Measurements from ENCODE around the gene CDK5RAP3. TPM values are rescaled to one million over a fixed set of nuclear protein-coding genes. Genes with fewer than 3 reads are reported as not detected.
A peak's percentile ranks its signal among the peaks of the same experiment; 100 is the strongest.

The CDK5RAP3 gene
- total and polyA plus RNA-seq, 2 of the 13 experiments (the other 11 are each of a cell fraction or from before 2014, with no cell fraction given) = 128 to 154 TPM

GRCh38 chr17:47952171-47953021 lies 18.5 kb upstream of the CDK5RAP3 start (continued):
- TF ChIP-seq JUN (CRISPR knock-in tag; IDR thresholded peaks at IDR 0.05) = no peak; the same call in 1 of the 2 replicates
- TF ChIP-seq NFYB (CRISPR knock-in tag; IDR thresholded peaks at IDR 0.05) = no peak
- TF ChIP-seq AFF4 (CRISPR knock-in tag; IDR thresholded peaks at IDR 0.05) = no peak
- TF ChIP-seq SALL1 (CRISPR knock-in tag; IDR thresholded peaks at IDR 0.05) = peak; percentile 91
- TF ChIP-seq HNRNPH1 (optimal IDR thresholded peaks at IDR 0.05; ENCODE audit: low read depth, low read length) = no peak
- TF ChIP-seq KMT2A (CRISPR knock-in tag; IDR thresholded peaks at IDR 0.05) = no peak
- TF ChIP-seq ZNF780A (CRISPR knock-in tag; IDR thresholded peaks at IDR 0.05) = no peak
- TF ChIP-seq ATF7-NPFF (CRISPR knock-in tag; IDR thresholded peaks at IDR 0.05; ENCODE audit: low read depth) = no peak
- 0 out of 2 replicates have a peak, but pooled peaks have one; percentile 61 for TF ChIP-seq ZNF713 (CRISPR knock-in tag; IDR thresholded peaks at IDR 0.05)
- peak; percentile 87 for TF ChIP-seq HDAC1 (CRISPR knock-in tag; IDR thresholded peaks at IDR 0.05)
- 0 out of 2 replicates have a peak, but pooled peaks have one; percentile 24 for TF ChIP-seq ZNF281 (CRISPR knock-in tag; IDR thresholded peaks at IDR 0.05; ENCODE audit: borderline replicate concordance)
- no peak for TF ChIP-seq MXD3 (CRISPR knock-in tag; IDR thresholded peaks at IDR 0.05)
- no peak for TF ChIP-seq ZFP36L1 (CRISPR knock-in tag; IDR thresholded peaks at IDR 0.05)
- no peak for TF ChIP-seq ZNF430 (CRISPR knock-in tag; IDR thresholded peaks at IDR 0.05)
- no peak for TF ChIP-seq PBX3 (CRISPR knock-in tag; IDR thresholded peaks at IDR 0.05; ENCODE audit: borderline replicate concordance)
- no peak; the same call in 1 of the 2 replicates for TF ChIP-seq ZSCAN21 (CRISPR knock-in tag; IDR thresholded peaks at IDR 0.05; ENCODE audit: borderline replicate concordance)
- TF ChIP-seq HNF1B (CRISPR knock-in tag; IDR thresholded peaks at IDR 0.05) = peak; percentile 67
- no peak for TF ChIP-seq JARID2 (CRISPR knock-in tag; IDR thresholded peaks at IDR 0.05; ENCODE audit: insufficient replicate concordance)
